DLD1 (cell line): ENCODE data around the gene TRIM56.
"Not testable (repeated sequence)": the region's sequence is repeated elsewhere in the genome, so short reads cannot be mapped to it uniquely, and the experiment has no call there.

Experiments
- in situ Hi-C: cut with HindIII; loops from 2 replicates; pipeline ENCODE4 v1.10.0; 2017; ENCODE audit warnings: low sequenced_read_pairs

The TRIM56 gene

DNA sequence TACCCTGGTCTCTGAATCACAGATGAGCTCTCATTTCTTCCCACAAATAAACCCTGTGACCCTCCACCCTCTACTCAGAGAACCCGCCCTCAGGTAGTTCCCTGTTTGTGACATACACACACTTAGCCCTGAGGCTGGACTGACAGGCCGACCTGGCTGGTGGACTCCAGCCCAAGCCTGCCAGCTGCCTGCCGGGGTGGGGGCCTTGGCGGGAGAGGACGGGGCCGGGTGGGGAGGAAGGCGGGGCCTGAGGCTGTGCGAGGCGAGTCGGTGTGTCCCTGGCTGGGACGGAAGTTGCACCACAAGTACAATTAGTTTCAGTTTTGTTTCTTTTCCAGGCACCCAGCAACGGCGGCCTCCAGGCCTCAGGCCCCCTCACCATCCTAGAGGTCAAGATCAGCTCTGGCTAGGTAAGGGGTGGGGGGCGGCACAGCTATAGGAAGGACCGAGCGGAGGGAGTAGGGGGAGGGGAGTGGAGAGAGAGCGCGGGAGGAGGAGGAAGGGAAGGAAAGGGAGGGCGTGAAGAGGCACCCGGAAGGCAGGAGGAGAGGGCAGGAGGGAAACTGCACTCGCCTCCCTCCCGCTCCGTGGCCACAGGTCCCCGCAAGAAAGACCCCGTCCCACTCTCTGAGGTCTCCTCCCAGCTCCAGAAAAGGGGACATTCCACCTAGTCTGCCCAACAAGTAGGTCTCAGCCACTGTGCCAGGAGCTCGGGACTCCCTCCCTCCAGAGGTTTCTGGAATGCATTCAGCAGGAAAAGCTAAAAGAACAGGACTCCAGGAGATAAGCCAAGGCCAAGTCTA is at the start of gene TRIM56:
Gene TRIM56 (plus strand): TSS at position 320 of the 803 bp plus-strand sequence. CDS start 1,832 bp downstream, outside the sequence.
- in situ Hi-C loops: no loop called here

DNA sequence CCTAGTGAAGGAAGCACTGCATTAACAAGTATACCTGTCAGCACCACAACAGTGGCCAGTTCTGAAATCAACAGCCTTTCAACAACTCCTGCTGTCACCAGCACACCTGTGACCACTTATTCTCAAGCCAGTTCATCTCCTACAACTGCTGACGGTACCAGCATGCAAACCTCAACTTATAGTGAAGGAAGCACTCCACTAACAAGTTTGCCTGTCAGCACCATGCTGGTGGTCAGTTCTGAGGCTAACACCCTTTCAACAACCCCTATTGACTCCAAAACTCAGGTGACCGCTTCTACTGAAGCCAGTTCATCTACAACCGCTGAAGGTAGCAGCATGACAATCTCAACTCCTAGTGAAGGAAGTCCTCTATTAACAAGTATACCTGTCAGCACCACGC is 49.3 kb upstream of the TRIM56 start:
- in situ Hi-C loops: no loop called here

DNA sequence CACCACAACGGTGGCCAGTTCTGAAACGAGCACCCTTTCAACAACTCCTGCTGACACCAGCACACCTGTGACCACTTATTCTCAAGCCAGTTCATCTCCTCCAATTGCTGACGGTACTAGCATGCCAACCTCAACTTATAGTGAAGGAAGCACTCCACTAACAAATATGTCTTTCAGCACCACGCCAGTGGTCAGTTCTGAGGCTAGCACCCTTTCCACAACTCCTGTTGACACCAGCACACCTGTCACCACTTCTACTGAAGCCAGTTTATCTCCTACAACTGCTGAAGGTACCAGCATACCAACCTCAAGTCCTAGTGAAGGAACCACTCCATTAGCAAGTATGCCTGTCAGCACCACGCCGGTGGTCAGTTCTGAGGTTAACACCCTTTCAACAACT is 44.0 kb upstream of the TRIM56 start:
- in situ Hi-C loops: not testable (repeated sequence)

- in situ Hi-C loops: loop anchor here (5.0 to 10.0 kb wide), 3 partner anchors 54 to 174 kb away; partner anchors contain the start of gene UFSP1
Measured at GRCh38 chr7:101058355-101058754, 26.9 kb upstream of the TRIM56 start.

DNA sequence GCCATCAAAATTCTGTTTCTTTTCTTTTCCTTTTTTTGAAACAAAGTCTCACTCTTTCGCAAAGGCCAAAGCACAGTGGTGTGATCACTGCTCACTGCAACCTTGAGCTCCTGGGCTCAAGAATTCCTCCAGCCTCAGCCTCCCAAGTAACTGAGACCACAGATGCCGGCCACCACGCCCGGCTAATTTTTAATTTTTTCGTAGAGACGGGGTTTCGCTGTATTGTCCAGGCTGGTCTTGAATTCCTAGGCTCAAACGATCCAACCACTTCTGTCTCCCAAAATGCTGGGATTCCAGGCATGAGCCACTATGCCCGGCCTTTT is 25.7 kb upstream of the TRIM56 start:
- in situ Hi-C loops: loop anchor here (5.0 to 10.0 kb wide), 3 partner anchors 55 to 175 kb away; partner anchors contain the start of gene UFSP1

GRCh38 chr7:101060992-101061391 is 24.3 kb upstream of the TRIM56 start:
- in situ Hi-C loops: no loop called here

DNA sequence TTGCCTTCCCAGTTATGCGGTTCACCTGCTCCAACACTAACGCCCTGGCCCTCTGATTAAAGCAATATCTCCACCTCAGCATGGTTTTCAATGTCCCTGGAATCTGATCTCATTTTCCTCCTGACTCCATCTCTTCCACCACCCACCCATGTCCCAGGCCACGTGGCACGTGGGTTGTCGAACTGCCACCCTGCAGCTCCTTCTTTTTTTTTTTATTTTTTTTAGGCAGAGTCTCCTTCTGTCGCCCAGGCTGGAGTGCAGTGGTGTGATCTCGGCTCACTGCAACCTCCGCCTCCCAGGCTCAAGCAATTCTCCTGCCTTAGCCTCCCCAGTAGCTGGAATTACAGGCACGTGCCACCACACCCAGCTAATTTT is 21.1 kb upstream of the TRIM56 start:
- in situ Hi-C loops: not testable (repeated sequence)

DNA sequence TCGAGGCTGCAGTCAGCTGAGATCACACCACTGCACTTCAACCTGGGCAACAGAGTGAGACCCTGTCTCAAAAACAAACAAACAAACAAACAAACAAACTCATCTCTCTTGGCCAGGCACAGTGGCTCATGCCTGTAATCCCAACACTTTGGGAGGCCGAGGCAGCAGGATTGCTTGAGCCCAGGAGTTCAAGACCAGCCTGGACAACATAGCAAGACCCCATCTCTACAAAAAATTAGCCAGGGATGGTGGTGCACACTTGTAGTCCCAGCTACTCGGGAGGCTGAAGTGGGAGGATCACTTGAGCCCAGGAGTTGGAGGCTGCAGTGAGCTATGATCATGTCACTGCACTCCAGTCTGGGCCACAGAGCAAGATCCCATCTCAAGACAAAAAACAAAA is 20.1 kb upstream of the TRIM56 start:
- in situ Hi-C loops: not testable (repeated sequence)

GRCh38 chr7:101066141-101066832 is 19.0 kb upstream of the TRIM56 start:
- in situ Hi-C loops: no loop called here

DNA sequence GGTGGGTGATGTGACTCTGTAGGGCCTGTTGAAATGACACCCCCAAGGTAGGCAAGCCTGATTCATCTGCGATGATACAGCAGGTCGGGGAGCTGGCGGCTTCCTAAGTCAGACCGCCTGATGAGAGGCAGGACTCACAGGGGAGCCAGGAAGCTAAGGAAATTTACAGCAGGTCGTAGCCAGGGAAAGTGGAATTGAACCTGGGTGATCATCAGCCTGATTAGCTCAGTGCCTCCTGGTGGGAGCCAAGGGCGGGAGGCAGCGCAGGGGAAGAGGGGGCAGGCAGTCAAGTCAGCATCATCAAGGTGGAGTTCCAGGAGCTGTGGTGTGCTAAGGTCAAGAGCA is 18.5 kb upstream of the TRIM56 start:
- in situ Hi-C loops: no loop called here

- in situ Hi-C loops: no loop called here
Measured at GRCh38 chr7:101068401-101068800, 16.9 kb upstream of the TRIM56 start.

- in situ Hi-C loops: not testable (repeated sequence)
Measured at GRCh38 chr7:101071362-101072104, 13.7 kb upstream of the TRIM56 start.

GRCh38 chr7:101075646-101076045 is 9.6 kb upstream of the TRIM56 start:
- in situ Hi-C loops: no loop called here

DNA sequence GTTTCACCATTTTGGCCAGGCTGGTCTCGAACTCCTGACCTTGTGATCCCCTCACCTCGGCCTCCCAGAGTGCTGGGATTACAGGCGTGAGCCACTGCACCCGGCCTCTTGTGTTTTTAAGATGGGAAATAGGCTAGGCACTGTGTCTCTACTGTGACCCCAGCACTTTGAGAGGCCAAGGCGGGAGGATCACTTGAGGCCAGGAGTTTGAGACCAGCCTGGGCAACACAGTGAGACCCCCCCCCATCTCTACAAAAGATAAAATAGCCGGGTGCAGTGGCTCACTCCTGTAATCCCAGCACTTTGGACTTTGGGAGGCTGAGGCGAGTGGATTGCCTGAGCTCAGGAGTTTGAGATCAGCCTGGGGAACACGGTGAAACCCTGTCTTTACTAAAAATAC is 9.1 kb upstream of the TRIM56 start:
- in situ Hi-C loops: not testable (repeated sequence)

DNA sequence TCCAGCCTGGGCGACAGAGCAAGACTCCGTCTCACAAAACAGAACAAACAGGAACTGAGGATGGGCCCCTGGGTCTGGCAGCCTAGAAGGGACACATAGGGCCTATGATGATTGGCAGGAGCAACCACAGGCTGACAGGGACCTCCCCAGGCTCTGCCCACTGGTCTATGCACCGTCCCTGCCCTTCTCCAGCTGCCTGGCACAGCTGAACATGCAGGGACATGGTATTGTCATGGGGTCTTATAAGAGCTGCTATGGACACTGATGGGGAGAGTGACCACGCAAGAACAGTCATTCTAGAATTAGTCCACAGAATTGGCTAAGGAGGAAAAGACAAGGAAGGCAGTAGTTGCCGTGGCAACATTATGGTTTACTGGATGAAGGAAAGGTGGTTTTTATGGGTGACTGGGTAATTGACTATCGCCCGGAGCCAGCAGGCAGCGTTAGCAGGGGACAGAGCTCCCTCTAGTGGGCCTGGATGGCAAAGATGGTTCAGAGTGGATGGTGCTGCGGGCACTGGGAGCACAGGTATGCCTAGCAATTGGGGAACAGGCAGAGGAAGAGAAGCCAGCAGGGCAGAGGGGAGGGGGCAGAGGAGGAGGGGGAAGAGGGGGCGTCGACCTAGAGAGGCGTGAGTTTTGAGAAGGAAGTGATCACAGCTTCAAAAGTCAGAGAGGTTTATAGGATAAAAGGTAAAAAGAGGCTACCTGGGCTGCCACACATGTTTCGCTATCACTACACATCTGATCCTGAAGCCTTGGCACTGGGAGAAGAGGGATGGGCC is 7.8 kb upstream of the TRIM56 start:
- in situ Hi-C loops: no loop called here

- in situ Hi-C loops: no loop called here
Measured at GRCh38 chr7:101081432-101081831, 3.8 kb upstream of the TRIM56 start.

DNA sequence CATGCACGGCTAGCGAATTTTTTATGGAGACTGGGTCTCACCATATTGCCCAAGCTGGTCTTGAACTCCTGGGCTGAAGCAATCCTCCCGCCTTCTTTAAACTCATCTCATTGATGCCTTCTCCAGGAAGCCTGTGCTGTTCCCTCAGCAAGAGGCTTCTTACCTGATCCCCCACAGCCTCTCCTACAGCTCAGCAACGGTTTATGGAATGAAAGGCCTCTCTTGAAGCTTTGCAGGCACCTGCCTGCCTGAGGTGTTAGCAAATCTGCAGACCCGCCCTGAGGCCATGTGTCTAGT is 468 bp upstream of the TRIM56 start:
- in situ Hi-C loops: no loop called here

- in situ Hi-C loops: no loop called here
Measured at GRCh38 chr7:101087334-101088068, 2.2 kb downstream of the TRIM56 start.

DNA sequence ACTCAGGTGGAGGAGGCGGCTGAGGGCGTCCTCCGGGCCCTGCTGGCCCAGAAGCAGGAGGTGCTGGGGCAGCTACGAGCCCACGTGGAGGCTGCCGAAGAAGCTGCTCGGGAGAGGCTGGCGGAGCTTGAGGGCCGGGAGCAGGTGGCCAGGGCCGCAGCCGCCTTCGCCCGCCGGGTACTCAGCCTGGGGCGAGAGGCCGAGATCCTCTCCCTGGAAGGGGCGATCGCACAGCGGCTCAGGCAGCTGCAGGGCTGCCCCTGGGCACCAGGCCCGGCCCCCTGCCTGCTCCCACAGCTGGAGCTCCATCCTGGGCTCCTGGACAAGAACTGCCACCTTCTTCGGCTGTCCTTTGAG is 2.8 kb downstream of the TRIM56 start:
- in situ Hi-C loops: no loop called here

DNA sequence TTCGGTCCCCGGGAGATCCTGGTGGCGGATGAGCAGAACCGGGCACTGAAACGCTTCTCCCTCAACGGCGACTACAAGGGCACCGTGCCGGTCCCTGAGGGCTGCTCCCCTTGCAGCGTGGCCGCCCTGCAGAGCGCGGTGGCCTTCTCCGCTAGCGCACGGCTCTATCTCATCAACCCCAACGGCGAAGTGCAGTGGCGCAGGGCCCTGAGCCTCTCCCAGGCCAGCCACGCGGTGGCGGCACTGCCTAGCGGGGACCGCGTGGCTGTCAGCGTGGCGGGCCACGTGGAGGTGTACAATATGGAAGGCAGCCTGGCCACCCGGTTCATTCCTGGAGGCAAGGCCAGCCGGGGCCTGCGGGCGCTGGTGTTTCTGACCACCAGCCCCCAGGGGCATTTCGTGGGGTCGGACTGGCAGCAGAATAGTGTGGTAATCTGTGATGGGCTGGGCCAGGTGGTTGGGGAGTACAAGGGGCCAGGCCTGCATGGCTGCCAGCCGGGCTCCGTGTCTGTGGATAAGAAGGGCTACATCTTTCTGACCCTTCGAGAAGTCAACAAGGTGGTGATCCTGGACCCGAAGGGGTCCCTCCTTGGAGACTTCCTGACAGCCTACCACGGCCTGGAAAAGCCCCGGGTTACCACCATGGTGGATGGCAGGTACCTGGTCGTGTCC is 3.7 kb downstream of the TRIM56 start:
- in situ Hi-C loops: no loop called here
